ENCODE results near the gene PIM1.

DNA sequence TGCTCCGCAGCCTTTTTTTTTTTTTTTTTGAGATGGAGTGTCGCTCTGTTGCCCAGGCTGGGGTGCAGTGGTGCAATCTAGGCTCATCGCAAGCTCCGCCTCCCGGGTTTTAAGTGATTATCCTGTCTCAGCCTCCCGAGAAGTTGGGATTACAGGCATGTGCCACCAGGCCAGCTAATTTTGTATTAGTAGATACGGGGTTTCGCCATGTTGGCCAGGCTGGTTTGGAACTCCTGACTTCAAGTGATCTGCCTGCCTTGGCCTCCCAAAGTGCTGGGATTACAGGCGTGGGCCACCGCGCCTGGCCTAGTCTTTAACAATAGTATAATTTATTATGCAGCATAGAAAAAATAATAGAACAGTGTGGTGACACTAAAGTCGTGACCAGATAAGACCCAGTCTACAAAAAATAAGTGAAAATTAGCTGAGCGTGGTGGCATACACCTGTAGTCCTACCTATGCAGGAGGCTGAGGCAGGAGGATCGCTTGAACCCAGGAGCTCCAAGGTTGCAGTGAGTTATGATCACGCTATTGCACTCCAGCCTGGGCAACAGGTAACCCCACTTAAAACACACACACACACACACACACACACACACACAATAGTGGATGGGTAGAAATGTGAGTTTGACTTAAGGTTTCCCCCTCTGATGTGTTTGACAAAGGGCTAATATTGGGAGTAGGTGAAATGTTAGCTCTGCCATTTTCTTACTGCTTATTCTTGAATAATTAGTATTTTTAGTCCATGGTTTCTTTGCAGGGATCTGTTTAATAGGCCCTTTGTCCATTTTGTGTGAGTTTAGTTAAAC lies 6.5 kb downstream of the PIM1 start:
- TF ChIP-seq JUNB (IDR thresholded peaks at IDR 0.05), result no peak
- no peak for TF ChIP-seq USF2 (IDR thresholded peaks at IDR 0.05; ENCODE audit: borderline replicate concordance, low read depth, low read length)
- TF ChIP-seq, protein P1, sequence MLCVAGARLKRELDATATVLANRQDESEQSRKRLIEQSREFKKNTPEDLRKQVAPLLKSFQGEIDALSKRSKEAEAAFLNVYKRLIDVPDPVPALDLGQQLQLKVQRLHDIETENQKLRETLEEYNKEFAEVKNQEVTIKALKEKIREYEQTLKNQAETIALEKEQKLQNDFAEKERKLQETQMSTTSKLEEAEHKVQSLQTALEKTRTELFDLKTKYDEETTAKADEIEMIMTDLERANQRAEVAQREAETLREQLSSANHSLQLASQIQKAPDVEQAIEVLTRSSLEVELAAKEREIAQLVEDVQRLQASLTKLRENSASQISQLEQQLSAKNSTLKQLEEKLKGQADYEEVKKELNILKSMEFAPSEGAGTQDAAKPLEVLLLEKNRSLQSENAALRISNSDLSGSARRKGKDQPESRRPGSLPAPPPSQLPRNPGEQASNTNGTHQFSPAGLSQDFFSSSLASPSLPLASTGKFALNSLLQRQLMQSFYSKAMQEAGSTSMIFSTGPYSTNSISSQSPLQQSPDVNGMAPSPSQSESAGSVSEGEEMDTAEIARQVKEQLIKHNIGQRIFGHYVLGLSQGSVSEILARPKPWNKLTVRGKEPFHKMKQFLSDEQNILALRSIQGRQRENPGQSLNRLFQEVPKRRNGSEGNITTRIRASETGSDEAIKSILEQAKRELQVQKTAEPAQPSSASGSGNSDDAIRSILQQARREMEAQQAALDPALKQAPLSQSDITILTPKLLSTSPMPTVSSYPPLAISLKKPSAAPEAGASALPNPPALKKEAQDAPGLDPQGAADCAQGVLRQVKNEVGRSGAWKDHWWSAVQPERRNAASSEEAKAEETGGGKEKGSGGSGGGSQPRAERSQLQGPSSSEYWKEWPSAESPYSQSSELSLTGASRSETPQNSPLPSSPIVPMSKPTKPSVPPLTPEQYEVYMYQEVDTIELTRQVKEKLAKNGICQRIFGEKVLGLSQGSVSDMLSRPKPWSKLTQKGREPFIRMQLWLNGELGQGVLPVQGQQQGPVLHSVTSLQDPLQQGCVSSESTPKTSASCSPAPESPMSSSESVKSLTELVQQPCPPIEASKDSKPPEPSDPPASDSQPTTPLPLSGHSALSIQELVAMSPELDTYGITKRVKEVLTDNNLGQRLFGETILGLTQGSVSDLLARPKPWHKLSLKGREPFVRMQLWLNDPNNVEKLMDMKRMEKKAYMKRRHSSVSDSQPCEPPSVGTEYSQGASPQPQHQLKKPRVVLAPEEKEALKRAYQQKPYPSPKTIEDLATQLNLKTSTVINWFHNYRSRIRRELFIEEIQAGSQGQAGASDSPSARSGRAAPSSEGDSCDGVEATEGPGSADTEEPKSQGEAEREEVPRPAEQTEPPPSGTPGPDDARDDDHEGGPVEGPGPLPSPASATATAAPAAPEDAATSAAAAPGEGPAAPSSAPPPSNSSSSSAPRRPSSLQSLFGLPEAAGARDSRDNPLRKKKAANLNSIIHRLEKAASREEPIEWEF (IDR thresholded peaks at IDR 0.05; ENCODE audit: insufficient replicate concordance, low read depth, low read length), result no peak
- TF ChIP-seq CTCF (IDR thresholded peaks at IDR 0.05 in 2 of 3, conservative IDR thresholded peaks at IDR 0.05 in 1 of 3; ENCODE audit: control insufficient read depth in 2 of 3, extremely low read depth in 1 of 3, insufficient read depth in 1 of 3, low read depth in 3 of 3, low read length in 3 of 3), result no peak
- TF ChIP-seq, protein P2, sequence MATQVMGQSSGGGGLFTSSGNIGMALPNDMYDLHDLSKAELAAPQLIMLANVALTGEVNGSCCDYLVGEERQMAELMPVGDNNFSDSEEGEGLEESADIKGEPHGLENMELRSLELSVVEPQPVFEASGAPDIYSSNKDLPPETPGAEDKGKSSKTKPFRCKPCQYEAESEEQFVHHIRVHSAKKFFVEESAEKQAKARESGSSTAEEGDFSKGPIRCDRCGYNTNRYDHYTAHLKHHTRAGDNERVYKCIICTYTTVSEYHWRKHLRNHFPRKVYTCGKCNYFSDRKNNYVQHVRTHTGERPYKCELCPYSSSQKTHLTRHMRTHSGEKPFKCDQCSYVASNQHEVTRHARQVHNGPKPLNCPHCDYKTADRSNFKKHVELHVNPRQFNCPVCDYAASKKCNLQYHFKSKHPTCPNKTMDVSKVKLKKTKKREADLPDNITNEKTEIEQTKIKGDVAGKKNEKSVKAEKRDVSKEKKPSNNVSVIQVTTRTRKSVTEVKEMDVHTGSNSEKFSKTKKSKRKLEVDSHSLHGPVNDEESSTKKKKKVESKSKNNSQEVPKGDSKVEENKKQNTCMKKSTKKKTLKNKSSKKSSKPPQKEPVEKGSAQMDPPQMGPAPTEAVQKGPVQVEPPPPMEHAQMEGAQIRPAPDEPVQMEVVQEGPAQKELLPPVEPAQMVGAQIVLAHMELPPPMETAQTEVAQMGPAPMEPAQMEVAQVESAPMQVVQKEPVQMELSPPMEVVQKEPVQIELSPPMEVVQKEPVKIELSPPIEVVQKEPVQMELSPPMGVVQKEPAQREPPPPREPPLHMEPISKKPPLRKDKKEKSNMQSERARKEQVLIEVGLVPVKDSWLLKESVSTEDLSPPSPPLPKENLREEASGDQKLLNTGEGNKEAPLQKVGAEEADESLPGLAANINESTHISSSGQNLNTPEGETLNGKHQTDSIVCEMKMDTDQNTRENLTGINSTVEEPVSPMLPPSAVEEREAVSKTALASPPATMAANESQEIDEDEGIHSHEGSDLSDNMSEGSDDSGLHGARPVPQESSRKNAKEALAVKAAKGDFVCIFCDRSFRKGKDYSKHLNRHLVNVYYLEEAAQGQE (IDR thresholded peaks at IDR 0.05; ENCODE audit: low read depth, low read length), result no peak
- TF ChIP-seq NFIC (IDR thresholded peaks at IDR 0.05; ENCODE audit: low read depth, low read length), result no peak
- no peak for TF ChIP-seq CREM (IDR thresholded peaks at IDR 0.05; ENCODE audit: low read depth)
- no peak for TF ChIP-seq IKZF1 (conservative IDR thresholded peaks at IDR 0.05)
- TF ChIP-seq ATF2 (IDR thresholded peaks at IDR 0.05; ENCODE audit: low read length), result no peak
- no peak for TF ChIP-seq SMARCA5 (IDR thresholded peaks at IDR 0.05)
- no peak for TF ChIP-seq KAT2A (conservative IDR thresholded peaks at IDR 0.05; ENCODE audit: control insufficient read depth, low read depth, low read length)
- no peak for TF ChIP-seq BHLHE40 (IDR thresholded peaks at IDR 0.05; ENCODE audit: borderline replicate concordance in 1 of 2, low read depth in 2 of 2, low read length in 1 of 2)
- TF ChIP-seq EZH2 (IDR thresholded peaks at IDR 0.05; ENCODE audit: borderline replicate concordance, control insufficient read depth, low read depth, low read length), result no peak
